Glomerular endothelial cell (primary cell): ENCODE measurements around the gene CDKL5. TPM values are rescaled to one million over a fixed set of nuclear protein-coding genes. Genes with fewer than 3 reads are reported as not detected.

Experiments
- DNase-seq: peaks from one replicate; pipeline ENCODE4 v3.0.0-alpha.2; 2011; ENCODE audit warnings: low read depth, low spot score; ENCODE audit errors: extremely low read depth
- total RNA-seq: library from RNA; depleted of rRNA; stranded (reverse); fragments of >200 nt; gene quantifications from 2 replicates; pipeline ENCODE4 v1.2.3, GENCODE V29; 2015

The CDKL5 gene
- total RNA-seq, 1 donor from 2014 or later = 5.4 TPM

DNA sequence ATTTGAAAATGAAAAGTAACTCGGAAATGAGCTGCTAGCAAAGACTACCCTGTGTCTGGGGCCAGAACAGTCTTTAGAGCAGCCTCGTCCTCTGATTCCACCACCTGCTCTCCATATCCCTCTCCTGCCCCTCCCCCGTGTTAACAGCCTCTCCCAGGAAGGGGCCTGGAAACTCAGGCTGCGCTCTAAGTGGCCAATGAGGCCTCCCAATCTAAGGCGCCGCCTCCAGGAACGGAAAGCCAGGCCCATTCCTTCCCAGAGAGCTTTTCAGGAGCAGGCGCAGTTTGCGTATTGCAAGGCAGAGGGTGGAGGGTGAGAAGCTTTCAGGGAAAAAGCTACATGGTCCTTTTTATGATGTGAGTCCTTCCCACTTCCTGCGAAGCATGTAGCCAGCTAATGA, 215.3 kb downstream of the CDKL5 start:
- DNase-seq = no peak

DNA sequence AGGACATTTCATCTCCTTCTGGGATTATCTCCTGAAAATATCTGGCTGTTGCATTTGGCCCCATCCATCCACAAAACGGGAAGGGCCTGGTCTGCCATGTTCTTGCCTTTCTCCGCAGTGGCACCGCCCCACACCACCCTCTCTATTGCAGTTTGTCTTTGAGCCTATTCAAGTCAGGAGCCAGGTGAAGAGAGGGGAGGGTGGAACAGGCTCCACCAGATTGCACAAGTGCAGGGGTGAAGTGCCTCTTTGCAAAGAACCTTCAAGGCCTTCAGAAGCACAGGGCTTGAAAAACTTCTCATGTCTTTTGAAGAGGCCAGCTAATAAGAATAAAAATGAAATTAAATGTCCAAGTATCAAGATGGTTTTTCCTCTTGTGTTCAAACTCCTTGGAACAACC, 217.8 kb downstream of the CDKL5 start:
- DNase-seq = no peak

DNA sequence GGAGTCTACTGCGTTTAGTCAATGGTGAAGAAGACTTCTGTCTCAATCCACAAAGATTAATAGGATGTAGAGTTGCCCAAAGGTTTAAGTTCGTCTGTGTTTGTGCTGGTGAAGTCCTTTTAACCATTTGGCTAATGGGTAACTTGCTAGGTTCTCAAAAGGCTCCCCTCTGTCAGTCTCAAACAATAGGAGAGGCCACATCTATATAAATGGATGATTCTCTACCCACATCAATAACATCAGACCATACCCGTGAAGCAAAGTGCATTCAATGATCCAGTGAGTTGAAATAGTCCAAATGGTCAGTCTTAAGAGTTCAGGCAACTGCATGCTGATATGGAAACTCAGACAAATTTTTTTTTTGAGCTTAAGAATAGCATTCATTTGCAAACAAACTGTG, 218.4 kb downstream of the CDKL5 start:
- no peak for DNase-seq

DNA sequence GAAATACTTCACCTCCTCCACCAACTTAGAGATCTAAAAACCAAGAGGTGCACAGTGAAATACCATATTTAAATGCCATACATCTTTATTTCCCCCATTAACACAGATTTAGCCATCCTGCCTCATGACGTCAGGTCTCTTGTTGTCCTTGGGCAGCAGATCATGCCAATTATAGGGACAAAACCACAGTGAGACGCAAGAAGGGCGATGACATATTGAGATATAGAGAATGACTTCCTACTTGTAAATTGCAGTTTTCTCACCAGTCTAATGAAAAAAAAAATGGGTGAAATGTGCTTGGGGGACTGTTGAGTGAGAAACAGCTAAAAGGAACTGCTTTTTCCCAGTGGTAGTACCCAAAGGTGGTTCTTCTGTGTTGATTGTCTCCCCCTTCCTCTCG, 222.2 kb downstream of the CDKL5 start:
- DNase-seq = no peak

DNA sequence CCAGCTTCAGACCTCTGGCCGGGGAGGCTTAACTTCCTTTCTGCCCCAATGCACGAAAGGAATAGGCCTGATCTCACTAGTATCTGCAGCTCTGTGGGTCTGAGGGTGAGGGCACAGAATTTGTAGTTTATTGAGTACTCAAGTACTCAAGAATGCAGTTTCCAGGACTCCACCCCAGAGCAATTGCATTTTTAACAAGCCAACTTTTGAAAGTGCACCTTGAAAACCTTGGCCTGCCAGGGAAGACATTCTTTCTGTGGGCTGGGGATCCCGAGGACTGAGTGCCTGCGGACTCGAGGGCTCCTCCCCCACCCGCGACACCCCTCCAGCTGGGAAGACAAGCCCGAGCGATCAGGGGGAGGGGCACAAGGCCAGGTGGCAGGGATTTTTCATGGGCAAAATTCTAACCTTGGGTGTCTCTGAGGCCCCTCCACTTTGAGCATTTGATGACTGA, 224.1 kb downstream of the CDKL5 start:
- no peak for DNase-seq

DNA sequence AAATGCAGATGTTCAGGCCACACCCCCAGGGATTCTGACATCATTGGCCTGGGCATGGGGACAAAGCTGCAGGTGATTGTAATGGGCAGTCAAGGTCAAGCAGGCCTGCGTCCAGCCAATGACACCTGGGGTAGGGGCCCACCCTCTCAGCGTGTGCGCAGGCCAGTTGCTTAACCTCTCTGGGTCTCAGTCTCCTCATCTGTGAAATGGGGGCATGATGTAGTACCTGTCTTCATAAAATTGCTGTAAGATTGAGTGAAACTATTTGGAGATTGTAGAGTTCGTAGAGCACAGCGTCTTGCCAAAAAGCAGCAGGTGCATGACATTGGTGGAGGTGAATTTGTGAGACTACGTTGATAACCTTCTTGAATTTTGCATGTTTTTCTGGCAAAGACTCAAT, 225.3 kb downstream of the CDKL5 start:
- DNase-seq = no peak

DNA sequence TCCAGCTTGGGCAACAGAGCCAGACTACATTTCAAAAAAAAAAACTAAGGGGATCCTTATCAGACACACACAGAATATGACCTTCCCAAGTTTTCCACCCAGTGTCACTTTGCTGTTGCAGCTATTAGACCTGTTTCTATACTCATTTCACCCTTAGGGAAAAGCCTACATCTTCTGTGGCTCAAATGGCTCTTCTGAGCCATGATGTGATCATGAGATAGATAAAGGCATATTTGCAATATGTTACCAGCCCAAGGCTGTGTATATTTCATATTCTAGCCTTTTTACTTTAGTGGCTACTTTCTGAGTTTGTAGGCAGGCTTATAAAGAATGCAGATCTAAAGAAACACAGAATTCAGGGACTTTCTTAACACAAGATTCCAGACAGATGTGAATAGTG, 227.2 kb downstream of the CDKL5 start:
- DNase-seq = no peak

DNA sequence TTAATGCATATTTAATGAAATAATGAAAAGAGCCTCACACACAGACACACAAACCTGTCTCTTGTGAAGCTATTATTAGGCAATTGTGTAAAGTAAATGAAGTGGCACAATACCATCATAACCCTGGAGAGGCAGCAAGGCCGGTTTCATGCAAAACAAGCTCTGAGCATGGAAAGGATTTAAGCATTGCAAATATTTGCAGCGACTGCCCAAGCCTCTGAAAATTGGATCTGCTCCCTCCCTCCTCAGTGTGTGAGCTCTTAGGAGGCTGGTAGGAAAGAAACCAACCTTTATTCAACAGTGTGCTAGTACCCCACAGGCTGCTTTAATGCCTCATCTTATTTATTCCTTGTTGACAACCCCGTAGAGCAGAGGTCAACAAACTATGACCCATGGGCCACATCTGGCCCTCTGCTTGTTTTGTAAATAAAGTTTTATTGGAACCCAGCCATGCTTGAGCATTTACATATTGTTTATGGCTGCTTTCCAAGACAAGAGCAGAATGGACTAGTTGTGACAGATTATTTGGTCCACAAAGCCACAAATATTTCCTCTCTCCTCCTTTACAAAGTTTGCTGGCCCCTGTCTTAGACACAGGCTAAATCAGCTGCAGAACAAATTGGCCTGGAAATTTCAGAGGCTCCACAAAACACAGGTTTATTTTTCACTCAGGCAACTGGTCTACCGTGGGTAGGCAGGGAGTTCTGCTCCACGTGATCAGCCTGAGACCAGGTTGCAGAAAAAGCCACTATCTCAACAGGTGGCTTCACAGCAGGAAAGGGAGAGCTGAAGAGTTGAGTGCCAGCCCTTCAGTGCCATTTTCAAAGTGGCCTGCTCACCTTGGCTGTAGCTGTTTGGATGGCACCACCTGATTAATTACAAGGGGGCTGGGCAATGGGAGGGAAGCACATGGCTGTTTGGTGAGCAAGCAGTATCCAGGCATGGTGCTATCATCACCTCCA, 229.7 kb downstream of the CDKL5 start:
- no peak for DNase-seq

DNA sequence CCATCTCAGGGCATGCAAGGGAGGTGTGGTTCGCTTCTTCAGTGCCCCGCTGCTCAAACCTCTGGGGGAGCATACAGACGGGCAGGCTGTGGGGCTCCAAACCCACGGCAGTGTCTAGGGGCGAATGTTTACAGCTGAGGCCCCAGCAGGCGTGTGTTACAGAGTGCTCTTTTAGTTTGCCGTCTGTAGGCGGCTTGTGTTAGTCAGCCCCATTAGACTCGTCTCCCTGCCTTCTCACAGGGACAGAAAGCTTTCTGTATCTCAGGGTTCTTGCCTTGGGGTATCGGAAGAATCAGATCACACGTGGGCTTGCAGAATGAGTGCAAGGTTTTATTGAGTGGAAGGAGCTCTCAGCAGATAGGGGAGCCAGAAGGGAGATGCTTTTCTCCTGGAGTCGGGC, 235.9 kb downstream of the CDKL5 start:
- DNase-seq = no peak

DNA sequence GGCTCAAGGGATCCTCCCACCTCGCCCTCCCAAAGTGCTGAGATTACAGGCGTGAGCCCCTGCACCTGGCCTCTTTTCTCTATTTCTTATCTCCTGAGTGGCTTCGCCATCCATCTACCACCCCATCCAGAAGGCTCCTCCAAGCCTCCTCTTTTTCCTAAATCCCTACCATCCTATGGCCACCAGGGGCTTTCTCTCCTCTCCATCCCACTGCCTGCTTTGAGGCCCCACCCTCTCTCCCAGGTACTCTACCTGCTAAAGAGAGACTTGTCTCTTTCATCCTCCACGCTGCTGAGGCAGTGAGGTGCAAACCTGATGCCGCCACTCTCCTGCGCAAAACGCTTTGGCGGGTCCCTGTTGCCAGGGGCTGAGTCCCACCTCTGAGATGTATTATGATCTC, 239.5 kb downstream of the CDKL5 start:
- no peak for DNase-seq

DNA sequence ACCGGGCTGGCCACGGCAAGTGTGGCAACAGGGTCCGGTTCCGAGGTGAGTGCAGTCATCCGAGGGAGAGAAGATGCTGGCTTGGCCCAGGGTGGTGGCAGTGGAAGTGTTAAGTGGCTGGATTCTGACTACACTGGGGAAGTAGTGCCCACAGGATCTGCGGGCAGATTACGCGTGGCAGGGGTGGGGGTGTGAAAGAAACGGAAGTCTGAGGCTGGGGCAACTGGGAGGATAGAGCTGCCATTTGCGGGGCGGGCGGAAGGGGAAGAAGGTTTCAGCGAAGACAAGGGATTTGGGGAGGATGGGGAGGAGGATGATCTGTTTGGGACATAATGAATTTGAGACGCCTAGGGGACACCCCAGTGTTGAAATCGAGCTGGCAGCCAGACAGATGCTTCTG, 241.2 kb downstream of the CDKL5 start:
- DNase-seq = no peak

DNA sequence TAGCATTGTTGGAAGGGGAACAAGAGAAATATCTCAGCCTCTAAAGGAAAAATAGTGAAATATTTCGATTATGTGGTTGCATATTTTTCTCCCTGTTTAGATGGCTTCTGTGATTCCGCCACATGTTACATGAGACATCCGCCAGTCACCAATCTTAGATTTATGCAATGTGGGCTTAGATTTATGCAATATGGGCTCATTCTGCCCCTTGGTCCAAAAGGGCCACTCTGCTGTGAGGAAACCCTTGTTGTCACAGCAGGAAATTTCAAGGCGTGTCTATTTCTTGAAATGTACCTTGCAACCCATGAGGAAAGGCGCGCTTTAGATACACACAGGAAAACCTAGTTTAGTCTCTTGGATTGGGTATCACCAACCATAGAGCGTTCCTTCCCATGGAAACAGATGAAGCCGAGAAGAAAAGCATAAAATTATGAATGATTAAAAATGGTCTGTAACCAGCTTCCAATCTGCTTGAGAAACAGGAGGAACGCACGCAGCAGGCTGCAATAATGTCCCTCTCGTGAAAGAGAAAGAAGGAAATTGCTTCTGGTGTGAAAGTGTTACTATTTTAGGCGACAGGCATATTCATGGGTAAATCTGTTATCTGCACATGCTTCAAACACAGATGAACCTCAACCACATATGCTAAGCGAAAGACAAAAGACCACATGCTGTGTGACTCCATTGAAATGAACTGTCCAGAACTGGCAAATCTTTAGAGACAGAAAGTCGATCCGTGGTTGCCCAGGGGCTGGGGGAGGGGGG, 242.8 kb downstream of the CDKL5 start:
- DNase-seq = no peak

DNA sequence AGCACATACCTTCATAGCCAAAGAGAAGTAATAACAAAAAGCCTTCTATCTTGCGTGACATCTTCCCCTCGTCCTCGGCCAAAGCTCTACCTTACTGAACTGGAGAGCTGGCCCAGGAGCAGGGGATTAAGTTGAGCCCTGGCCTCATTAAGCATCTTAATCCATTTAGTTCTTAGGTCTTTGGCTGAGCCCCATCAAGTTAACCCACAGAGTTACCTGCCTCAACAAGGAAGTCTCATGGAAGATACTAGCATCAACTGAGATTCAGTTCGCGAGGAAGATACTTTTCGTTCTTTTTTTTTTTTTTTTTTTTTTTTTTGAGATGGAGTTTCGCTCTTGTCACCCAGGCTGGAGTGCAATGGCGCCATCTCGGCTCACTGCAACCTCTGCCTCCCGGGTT, 246.6 kb downstream of the CDKL5 start, which contains the start of gene RS1:
Gene RS1 (minus strand): TSS at position 101 of the 400 bp plus-strand sequence. CDS start 40 bp downstream, at position 61.
- no peak for DNase-seq

DNA sequence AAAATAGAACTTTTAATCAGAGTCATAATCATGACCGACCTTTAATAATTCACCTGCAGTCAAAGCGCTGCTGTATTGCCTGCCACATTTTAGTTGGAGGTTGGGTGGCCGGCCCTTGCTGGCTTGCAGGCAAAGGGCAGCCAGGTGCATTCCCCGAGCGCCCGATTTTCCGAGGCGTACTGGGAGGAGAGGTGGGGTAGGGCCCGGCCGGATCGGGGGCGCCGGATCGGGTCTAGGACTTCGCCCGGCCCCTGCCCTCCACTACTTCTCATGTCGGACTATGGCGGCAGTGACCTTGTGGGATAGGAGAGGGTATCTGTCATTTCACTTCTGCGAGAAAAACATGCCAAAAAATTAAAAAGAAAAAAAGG, 249.0 kb downstream of the CDKL5 start:
- DNase-seq = no peak

DNA sequence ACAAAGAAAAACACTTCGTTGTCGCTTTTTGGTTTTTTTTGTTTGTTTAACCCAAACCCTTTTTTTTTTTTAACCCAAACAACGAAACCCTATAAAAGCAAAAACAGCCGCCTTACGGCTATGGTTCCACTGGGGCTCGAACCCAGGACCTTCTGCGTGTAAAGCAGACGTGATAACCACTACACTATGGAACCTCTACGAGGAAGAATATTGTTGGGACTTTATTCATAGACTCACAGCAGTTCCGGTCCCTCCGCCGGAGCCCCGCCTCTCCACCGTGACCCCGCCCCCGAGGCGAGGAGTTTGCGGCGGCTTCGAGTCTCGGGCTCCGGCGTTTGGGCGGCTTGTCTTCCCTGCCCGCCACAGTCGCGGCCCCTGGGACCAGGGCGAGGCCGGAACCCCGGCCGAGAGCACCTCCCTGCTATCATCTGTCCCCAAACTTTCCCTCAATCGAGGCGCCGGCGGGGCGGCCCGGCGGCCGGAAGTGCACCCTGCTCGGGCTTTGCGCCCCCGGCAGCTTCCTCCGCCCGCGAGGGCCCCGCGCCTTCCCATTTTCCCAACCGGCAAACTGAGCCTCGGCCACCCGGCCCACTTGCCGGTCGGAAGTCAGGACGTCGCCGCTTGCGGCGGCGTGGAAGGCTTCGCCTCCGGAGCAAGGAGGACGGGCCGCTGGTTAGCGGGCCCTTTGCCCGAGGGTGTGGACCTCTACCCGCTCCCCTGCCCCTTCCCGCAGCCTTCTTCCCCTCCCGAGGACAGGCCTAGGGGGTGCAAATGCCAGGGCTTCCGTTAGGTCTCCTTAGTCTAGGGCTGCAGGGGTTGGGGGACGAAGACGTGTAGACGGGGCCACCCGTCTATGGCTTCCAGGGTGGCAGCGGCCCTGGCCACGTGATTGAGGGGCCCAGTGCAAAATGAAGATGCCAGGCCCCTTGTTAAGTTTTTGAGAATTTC, 249.7 kb downstream of the CDKL5 start:
- peak; percentile 20 for DNase-seq

DNA sequence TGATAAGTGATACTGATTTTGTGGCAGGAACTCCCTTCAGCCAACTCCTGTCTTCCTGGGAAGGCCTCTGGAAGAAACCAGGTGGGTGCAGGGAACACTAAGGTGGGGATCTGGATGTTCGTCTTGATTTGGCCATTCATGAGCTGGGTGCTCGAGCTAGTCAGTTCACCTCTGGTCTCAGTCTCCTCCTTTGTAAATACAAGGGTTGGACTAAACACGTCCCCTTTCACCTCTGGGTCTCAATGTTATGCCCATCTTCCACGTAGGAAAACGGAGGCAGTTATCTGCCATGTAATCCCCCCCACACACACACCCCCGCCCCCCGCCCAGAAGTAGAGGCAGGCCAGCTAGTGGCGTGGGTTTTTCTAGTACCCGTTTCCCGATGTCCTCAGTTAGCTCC, 250.6 kb downstream of the CDKL5 start:
- DNase-seq = no peak

DNA sequence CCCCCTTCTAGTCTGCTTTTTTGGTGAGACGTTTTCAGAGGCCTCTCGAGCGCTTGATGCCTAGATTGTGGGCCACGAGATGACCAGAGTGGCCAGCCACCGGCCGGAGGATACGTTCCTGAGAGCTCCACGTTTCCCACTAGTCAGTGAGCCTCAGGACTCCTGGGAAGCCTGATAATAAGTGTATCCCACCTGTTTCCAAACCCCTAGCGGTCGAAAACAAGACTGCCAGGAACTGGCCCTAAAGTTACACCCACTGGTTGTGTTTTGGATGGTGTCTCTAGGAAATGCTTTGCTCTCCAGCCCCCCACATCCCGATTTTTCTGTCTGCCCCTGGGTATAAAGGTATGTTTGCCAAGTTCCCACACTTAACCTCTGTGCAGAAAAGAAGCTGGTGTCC, 251.1 kb downstream of the CDKL5 start:
- DNase-seq = no peak

DNA sequence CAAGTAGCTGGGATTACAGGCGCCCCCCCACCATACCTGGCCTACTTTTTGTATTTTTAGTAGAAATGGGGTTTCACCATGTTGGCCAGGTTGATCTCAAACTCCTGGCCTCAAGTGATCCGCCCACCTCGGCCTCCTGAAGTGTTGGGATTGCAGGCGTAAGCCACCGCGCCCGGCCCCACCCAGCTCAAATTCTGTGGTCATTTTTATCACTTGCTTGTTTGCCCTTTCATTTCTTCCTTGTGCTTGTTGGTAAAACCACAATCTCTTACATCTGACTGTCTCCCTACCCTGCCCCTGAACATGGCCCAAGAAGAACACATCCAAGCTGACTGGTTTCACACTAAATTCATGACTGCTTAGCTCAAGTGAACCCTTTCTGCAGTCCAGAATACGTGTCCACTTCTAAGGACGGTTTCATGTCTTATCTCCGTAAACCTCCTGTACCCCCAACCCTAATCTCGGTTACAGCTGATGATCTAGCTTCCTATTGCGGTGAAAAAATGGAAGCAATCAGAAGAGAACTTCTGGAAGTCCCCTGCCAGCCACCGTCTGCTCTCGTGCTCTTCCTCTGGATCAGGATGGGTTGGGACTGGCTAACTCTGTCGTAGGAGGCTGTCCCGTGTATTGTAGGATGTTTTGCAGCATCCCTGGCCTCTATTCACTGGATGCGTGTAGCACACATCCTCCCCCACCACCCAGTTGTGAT, 251.9 kb downstream of the CDKL5 start:
- no peak for DNase-seq

DNA sequence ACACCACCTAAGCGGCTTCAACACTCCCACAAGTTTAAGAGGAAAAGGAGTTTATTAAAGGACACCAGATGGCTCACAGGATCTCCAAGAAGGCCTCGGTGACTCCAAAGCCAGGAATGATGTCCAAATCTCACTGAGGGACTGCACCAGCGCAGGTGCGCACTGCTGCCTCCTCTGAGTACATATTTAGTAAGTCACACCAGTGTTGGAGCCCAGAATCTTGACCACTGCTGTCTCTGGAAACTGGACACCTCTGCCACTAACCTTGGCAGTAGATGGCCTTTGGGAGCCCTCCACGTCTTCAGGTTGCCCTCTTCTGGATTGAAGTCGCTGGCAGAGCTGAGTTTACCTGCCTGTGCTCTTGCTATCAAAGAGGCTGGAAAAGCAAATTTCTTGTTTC, 256.6 kb downstream of the CDKL5 start:
- DNase-seq = no peak

DNA sequence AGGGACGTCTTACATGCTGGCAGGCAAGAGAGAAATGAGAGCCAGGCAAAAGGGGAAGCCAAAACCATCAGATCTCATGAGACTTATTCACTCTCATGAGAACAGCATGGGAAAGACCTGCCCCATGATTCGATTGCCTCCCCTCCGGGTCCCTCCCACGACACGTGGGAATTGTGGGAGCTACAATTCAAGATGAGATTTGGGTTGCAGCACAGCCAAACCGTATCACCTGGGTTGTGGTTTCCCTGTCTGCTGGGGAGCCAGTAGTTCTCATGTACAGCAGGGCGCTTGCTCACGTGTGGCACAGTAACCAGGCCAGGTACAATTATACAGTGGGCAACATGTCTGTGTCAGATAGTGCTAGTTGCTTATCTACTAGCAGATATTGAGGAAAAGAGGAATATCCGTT, 257.6 kb downstream of the CDKL5 start:
- no peak for DNase-seq
